ENCODE data around the gene ASB6. TPM values are rescaled to one million over a fixed set of nuclear protein-coding genes. Genes with fewer than 3 reads are reported as not detected.

ASB6 gene
- total RNA-seq, 4 donors from 2014 or later = 21.7 to 29.2 (median 24.0) TPM

- H3K27me3 ChIP-seq = no peaks in the 10 kb centered on the region
- H3K27ac ChIP-seq = no peak overlapping the region
- H3K4me3 ChIP-seq (replicated peaks in 1 of 3) = no peak overlapping the region
- peaks cover 4 to 17% of the 10 kb centered on the region in 2 donors for H3K4me1 ChIP-seq
- no peak for DNase-seq
- TF ChIP-seq CTCF (IDR thresholded peaks at IDR 0.05) (no peak), POLR2A (IDR thresholded peaks at IDR 0.05) (no peak)
- WGBS, 2 donors = 80 to 96% methylated on average over 11 to 13 of the region's 13 CpGs
- peaks cover 47 to 55% of the 10 kb centered on the region in 2 donors for H3K36me3 ChIP-seq
- intact Hi-C loops (cut with DNase I) = no loop called here
- no peaks in the 10 kb centered on the region for H3K9me3 ChIP-seq
Observed at GRCh38 chr9:129633848-129634247, 8.1 kb downstream of the ASB6 start.

- Histone ChIP-seq H3K36me3 (peaks cover 41 to 48% of the 10 kb centered on the region in 2 donors), H3K9me3 (no peaks in the 10 kb centered on the region), H3K4me1 (peaks cover 4 to 23% of the 10 kb centered on the region in 2 donors), H3K27ac (no peak overlapping the region), H3K27me3 (no peaks in the 10 kb centered on the region), H3K4me3 (replicated peaks in 1 of 3) (no peak overlapping the region)
- DNase-seq = no peak
- WGBS, 2 donors = 93 to 96% methylated on average over 4 of the region's 4 CpGs
- TF ChIP-seq CTCF (IDR thresholded peaks at IDR 0.05) = no peak
- TF ChIP-seq POLR2A (IDR thresholded peaks at IDR 0.05) = no peak
- intact Hi-C loops (cut with DNase I) = no loop called here
Observed at GRCh38 chr9:129633207-129633606, 8.7 kb downstream of the ASB6 start.

GRCh38 chr9:129632460-129632859 is 9.5 kb downstream of the ASB6 start:
- no peak for TF ChIP-seq POLR2A (IDR thresholded peaks at IDR 0.05)
- TF ChIP-seq CTCF (IDR thresholded peaks at IDR 0.05) = no peak
- Histone ChIP-seq H3K4me1 (peaks cover 10 to 31% of the 10 kb centered on the region in 2 donors), H3K27ac (no peak overlapping the region), H3K4me3 (replicated peaks in 1 of 3) (no peak overlapping the region), H3K9me3 (no peaks in the 10 kb centered on the region), H3K27me3 (no peaks in the 10 kb centered on the region), H3K36me3 (peaks cover 34 to 41% of the 10 kb centered on the region in 2 donors)
- WGBS, 2 donors = 80% methylated on average over 13 of the region's 13 CpGs
- DNase-seq = no peak
- intact Hi-C loops (cut with DNase I) = no loop called here

GRCh38 chr9:129631674-129632129 is 10.2 kb downstream of the ASB6 start:
- no peak for DNase-seq
- intact Hi-C loops (cut with DNase I) = no loop called here
- peaks cover 27 to 33% of the 10 kb centered on the region in 2 donors for H3K36me3 ChIP-seq
- peaks cover 18 to 38% of the 10 kb centered on the region in 2 donors for H3K4me1 ChIP-seq
- no peak overlapping the region for H3K27ac ChIP-seq
- H3K4me3 ChIP-seq (replicated peaks in 1 of 3) = no peak overlapping the region
- WGBS, 2 donors = 66 to 72% methylated on average over 19 of the region's 19 CpGs
- H3K9me3 ChIP-seq = no peaks in the 10 kb centered on the region
- no peaks in the 10 kb centered on the region for H3K27me3 ChIP-seq
- TF ChIP-seq POLR2A (IDR thresholded peaks at IDR 0.05) (no peak), CTCF (IDR thresholded peaks at IDR 0.05) (no peak)

- WGBS, 2 donors = 82 to 84% methylated on average over 21 of the region's 21 CpGs
- intact Hi-C loops (cut with DNase I) = no loop called here
- DNase-seq = no peak
- Histone ChIP-seq H3K36me3 (peaks cover 25 to 29% of the 10 kb centered on the region in 2 donors), H3K4me3 (replicated peaks in 1 of 3) (no peak overlapping the region), H3K27me3 (no peaks in the 10 kb centered on the region), H3K27ac (no peak overlapping the region), H3K9me3 (no peaks in the 10 kb centered on the region), H3K4me1 (peaks cover 22 to 40% of the 10 kb centered on the region in 2 donors)
- no peak for TF ChIP-seq POLR2A (IDR thresholded peaks at IDR 0.05)
- no peak for TF ChIP-seq CTCF (IDR thresholded peaks at IDR 0.05)
Observed at GRCh38 chr9:129630967-129631673, 10.8 kb downstream of the ASB6 start.

Measured in thyroid gland (tissue), 4 donors.